Neural progenitor cell (in vitro differentiated cells): ENCODE measurements around the gene HCLS1. TPM values are rescaled to one million over a fixed set of nuclear protein-coding genes. Genes with fewer than 3 reads are reported as not detected.

ENCODE experiments used
- DNase-seq: peaks from one replicate; pipeline ENCODE4 v3.0.0-alpha.2; 2016; ENCODE audit warnings: low spot score
- H2AFZ ChIP-seq: fragments of 200-600 bp; sonication (generic); replicated peaks from 2 replicates; pipeline ENCODE4 v1.6.1; 2016; ENCODE audit warnings: antibody characterized with exemption
- H3F3A ChIP-seq: fragments of 200-600 bp; sonication (generic); 2 replicates; pipeline ENCODE4 v1.6.1; 2016; ENCODE audit warnings: antibody characterized with exemption, low read depth
- H3K27ac ChIP-seq: fragments of 200-600 bp; sonication (generic); 2 replicates; pipeline ENCODE4 v1.5.1; 2016; ENCODE audit warnings: mild to moderate bottlenecking
- H3K27me3 ChIP-seq: fragments of 200-600 bp; sonication (generic); 2 replicates; pipeline ENCODE4 v1.6.1; 2016; ENCODE audit warnings: mild to moderate bottlenecking, moderate library complexity
- H3K36me3 ChIP-seq: fragments of 200-600 bp; sonication (generic); 2 replicates; pipeline ENCODE4 v1.5.1; 2016
- H3K4me1 ChIP-seq: fragments of 200-600 bp; sonication (generic); 2 replicates; pipeline ENCODE4 v1.6.1; 2016; ENCODE audit warnings: mixed run types
- H3K4me2 ChIP-seq: fragments of 200-600 bp; sonication (generic); 2 replicates; pipeline ENCODE4 v1.6.1; 2016
- H3K4me3 ChIP-seq: fragments of 200-600 bp; sonication (generic); 2 replicates; pipeline ENCODE4 v1.5.1; 2016
- H3K79me2 ChIP-seq: fragments of 200-600 bp; sonication (generic); 2 replicates; pipeline ENCODE4 v1.6.1; 2016; ENCODE audit warnings: low read depth
- H3K9ac ChIP-seq: fragments of 200-600 bp; sonication (generic); 2 replicates; pipeline ENCODE4 v1.6.1; 2016
- H3K9me3 ChIP-seq: fragments of 200-600 bp; sonication (generic); 2 replicates; pipeline ENCODE4 v1.5.1; 2016; ENCODE audit warnings: low read depth
- H4K20me1 ChIP-seq: fragments of 200-600 bp; sonication (generic); 2 replicates; pipeline ENCODE4 v1.6.1; 2016; ENCODE audit warnings: low read depth
- H3K27ac Mint-ChIP-seq: 3 replicates; pipeline ENCODE4 v1.8.0; 2021; ENCODE audit warnings: mixed read lengths
- H3K27me3 Mint-ChIP-seq: 2 replicates; pipeline ENCODE4 v1.8.0; 2022; ENCODE audit warnings: low read depth, mild to moderate bottlenecking, inconsistent platforms, moderate library complexity, mixed read lengths; ENCODE audit not compliant: insufficient read depth
- H3K36me3 Mint-ChIP-seq: 3 replicates; pipeline ENCODE4 v1.8.0; 2021; ENCODE audit warnings: mixed read lengths
- H3K4me1 Mint-ChIP-seq: 3 replicates; pipeline ENCODE4 v1.8.0; 2021; ENCODE audit warnings: mixed read lengths
- H3K4me3 Mint-ChIP-seq: 3 replicates; pipeline ENCODE4 v1.8.0; 2021; ENCODE audit warnings: mild to moderate bottlenecking, moderate library complexity, mixed read lengths
- H3K9me3 Mint-ChIP-seq: 3 replicates; pipeline ENCODE4 v1.8.0; 2020; ENCODE audit warnings: mixed read lengths
- CTCF ChIP-seq: fragments of 200-600 bp; sonication (generic); IDR thresholded peaks from 2 replicates; pipeline ENCODE4 v1.5.1; 2017; ENCODE audit warnings: antibody characterized with exemption, mild to moderate bottlenecking
- EZH2 ChIP-seq: fragments of 200-600 bp; sonication (generic); IDR thresholded peaks from 2 replicates; pipeline ENCODE4 v1.6.1; 2017; ENCODE audit warnings: antibody characterized with exemption, mild to moderate bottlenecking, moderate library complexity
- EZH2phosphoT487 ChIP-seq: fragments of 200-600 bp; sonication (generic); IDR thresholded peaks from 2 replicates; pipeline ENCODE4 v1.6.1; 2017; ENCODE audit warnings: antibody characterized with exemption
- total RNA-seq: library from RNA; depleted of rRNA; stranded (reverse); fragments of >200 nt; gene quantifications from 2 replicates; pipeline ENCODE4 v1.2.3, GENCODE V29; 2015; ENCODE audit warnings: low replicate concordance

Gene HCLS1
- total RNA-seq, 1 donor from 2014 or later: not detected

GRCh38 chr3:121663171-121663847, 2.6 kb upstream of the HCLS1 start:
- Mint-ChIP-seq H3K36me3 (peaks cover 34% of the 10 kb centered on the region), H3K4me1 (peaks cover 5% of the 10 kb centered on the region), H3K27ac (no peak overlapping the region), H3K4me3 (no peak overlapping the region), H3K9me3 (no peaks in the 10 kb centered on the region), H3K27me3 (peaks cover 3% of the 10 kb centered on the region)
- no peaks in the 10 kb centered on the region for H3F3A ChIP-seq
- no peaks in the 10 kb centered on the region for H4K20me1 ChIP-seq
- no peak overlapping the region for H3K9ac ChIP-seq
- H2AFZ ChIP-seq: no peak overlapping the region
- DNase-seq: no peak
- no peaks in the 10 kb centered on the region for H3K4me1 ChIP-seq
- H3K9me3 ChIP-seq: no peaks in the 10 kb centered on the region
- no peaks in the 10 kb centered on the region for H3K36me3 ChIP-seq
- TF ChIP-seq EZH2 (no peak), EZH2phosphoT487 (no peak), CTCF (no peak)
- no peak overlapping the region for H3K27ac ChIP-seq
- H3K4me2 ChIP-seq: no peak overlapping the region
- no peaks in the 10 kb centered on the region for H3K79me2 ChIP-seq
- H3K27me3 ChIP-seq: no peaks in the 10 kb centered on the region
- no peak overlapping the region for H3K4me3 ChIP-seq

- no peak overlapping the region for H3K27ac ChIP-seq
- H3K4me1 Mint-ChIP-seq: peaks cover 5% of the 10 kb centered on the region
- H3K27ac Mint-ChIP-seq: no peak overlapping the region
- H3K79me2 ChIP-seq: no peaks in the 10 kb centered on the region
- H3K36me3 ChIP-seq: no peaks in the 10 kb centered on the region
- H3K27me3 ChIP-seq: no peaks in the 10 kb centered on the region
- H2AFZ ChIP-seq: no peak overlapping the region
- TF ChIP-seq CTCF (no peak), EZH2phosphoT487 (no peak), EZH2 (no peak)
- no peaks in the 10 kb centered on the region for H3K9me3 Mint-ChIP-seq
- peaks cover 5% of the 10 kb centered on the region for H3K27me3 Mint-ChIP-seq
- no peaks in the 10 kb centered on the region for H4K20me1 ChIP-seq
- no peak overlapping the region for H3K9ac ChIP-seq
- H3K4me1 ChIP-seq: no peaks in the 10 kb centered on the region
- peaks cover 31% of the 10 kb centered on the region for H3K36me3 Mint-ChIP-seq
- H3K9me3 ChIP-seq: no peaks in the 10 kb centered on the region
- DNase-seq: no peak
- no peak overlapping the region for H3K4me3 ChIP-seq
- no peak overlapping the region for H3K4me2 ChIP-seq
- H3K4me3 Mint-ChIP-seq: no peak overlapping the region
- no peaks in the 10 kb centered on the region for H3F3A ChIP-seq
These were observed 2.0 kb upstream of the HCLS1 start for GRCh38 chr3:121662742-121663141.

GRCh38 chr3:121661376-121661775, 673 bp upstream of the HCLS1 start:
- Histone ChIP-seq H4K20me1 (no peaks in the 10 kb centered on the region), H2AFZ (no peak overlapping the region), H3K4me3 (no peak overlapping the region), H3K4me1 (no peaks in the 10 kb centered on the region), H3F3A (no peaks in the 10 kb centered on the region), H3K36me3 (no peaks in the 10 kb centered on the region), H3K79me2 (no peaks in the 10 kb centered on the region), H3K9ac (no peak overlapping the region), H3K4me2 (no peak overlapping the region), H3K27me3 (no peaks in the 10 kb centered on the region), H3K27ac (no peak overlapping the region), H3K9me3 (no peaks in the 10 kb centered on the region)
- DNase-seq: no peak
- Mint-ChIP-seq H3K9me3 (no peaks in the 10 kb centered on the region), H3K27me3 (peaks cover 5% of the 10 kb centered on the region), H3K4me1 (peaks cover 5% of the 10 kb centered on the region), H3K27ac (no peak overlapping the region), H3K4me3 (no peak overlapping the region), H3K36me3 (peaks cover 22% of the 10 kb centered on the region)
- TF ChIP-seq CTCF (no peak), EZH2phosphoT487 (no peak), EZH2 (no peak)
